Measurements from ENCODE around the gene UVRAG.

DNA sequence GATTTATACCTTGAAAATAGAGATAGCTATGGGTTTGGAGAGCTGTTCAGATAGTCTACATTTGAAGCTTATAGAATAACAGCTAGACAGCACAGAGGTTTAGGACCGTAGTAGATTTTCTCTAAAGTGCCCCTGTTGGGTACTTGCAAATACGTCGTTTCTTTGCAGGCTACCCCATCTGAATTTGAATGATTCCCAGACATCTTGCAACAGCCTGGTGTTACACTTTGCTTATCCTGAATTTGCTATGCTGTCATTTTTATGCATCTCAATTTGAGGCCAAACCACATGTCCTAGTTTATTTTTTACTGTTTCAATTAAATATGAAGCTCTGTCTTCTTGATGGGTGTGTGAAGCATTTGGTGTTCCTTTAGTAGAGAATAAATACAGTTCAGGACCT lies 249.2 kb downstream of the UVRAG start:
- no peak for TF ChIP-seq CTCF (IDR thresholded peaks at IDR 0.05)
- no peak for TF ChIP-seq POLR2A (IDR thresholded peaks at IDR 0.05)

Measured in lower leg skin (tissue), 3 donors.